ENCODE measurements around the gene RAB27A.

GRCh38 chr15:55256281-55257011, 33.2 kb downstream of the RAB27A start:
- TF ChIP-seq POLR2A (IDR thresholded peaks at IDR 0.05; ENCODE audit: low read length) = no peak
- no peak for TF ChIP-seq GATA1 (IDR thresholded peaks at IDR 0.05; ENCODE audit: low read depth, low read length)
